GM13977 (cell line): ENCODE results near the gene LRRC9.
"Not testable (repeated sequence)": the region's sequence is repeated elsewhere in the genome, so short reads cannot be mapped to it uniquely, and the experiment has no call there.

ENCODE experiments used
- DNase-seq: peaks from one replicate; pipeline ENCODE4 v3.0.0; 2012; ENCODE audit warnings: low spot score
- CTCF ChIP-seq: IDR thresholded peaks from 2 replicates; pipeline ENCODE4 v1.5.1; 2012; ENCODE audit warnings: mild to moderate bottlenecking, control low read depth; ENCODE audit not compliant: insufficient read depth; ENCODE audit errors: extremely low read depth, missing control alignments
- in situ Hi-C: fragments of 300-500 bp; cut with MboI; formaldehyde crosslinking; loops from one replicate; pipeline ENCODE4 v1.12.0; 2022; ENCODE audit warnings: low sequenced_read_pairs, low pct_unique_long_range_greater_than_20kb, mixed read lengths, inconsistent platforms; ENCODE audit not compliant: unreplicated experiment

LRRC9 gene

GRCh38 chr14:60035177-60035576, 115.2 kb downstream of the LRRC9 start:
- DNase-seq, result no peak
- TF ChIP-seq CTCF, result no peak
- in situ Hi-C loops, result no loop called here

- in situ Hi-C loops, DNase-seq: not testable (repeated sequence)
Measured at GRCh38 chr14:60047976-60048375, 128.0 kb downstream of the LRRC9 start.

GRCh38 chr14:60051721-60052221, 131.8 kb downstream of the LRRC9 start:
- in situ Hi-C loops, result loop anchor here (25.0 kb wide), 1 partner anchor 511 kb away; no protein-coding TSS in a partner anchor
- DNase-seq, result no peak
- no peak for TF ChIP-seq CTCF

GRCh38 chr14:60058087-60058486, 138.1 kb downstream of the LRRC9 start:
- in situ Hi-C loops, result loop anchor here (25.0 kb wide), 1 partner anchor 504 kb away; no protein-coding TSS in a partner anchor
- TF ChIP-seq CTCF, result no peak
- no peak for DNase-seq

- no peak for DNase-seq
- in situ Hi-C loops, result loop anchor here (25.0 kb wide), 1 partner anchor 501 kb away; no protein-coding TSS in a partner anchor
- no peak for TF ChIP-seq CTCF
Measured at GRCh38 chr14:60061371-60061770, 141.4 kb downstream of the LRRC9 start.

GRCh38 chr14:60064491-60065072, 144.6 kb downstream of the LRRC9 start:
- in situ Hi-C loops, result loop anchor here (5.0 to 25.0 kb wide), 2 partner anchors 118 to 498 kb away; no protein-coding TSS in a partner anchor
- peak; percentile 39 for DNase-seq
- TF ChIP-seq CTCF, result peak; percentile 51

- in situ Hi-C loops, result loop anchor here (5.0 to 25.0 kb wide), 2 partner anchors 114 to 494 kb away; no protein-coding TSS in a partner anchor
- no peak for DNase-seq
- TF ChIP-seq CTCF, result no peak
Measured at GRCh38 chr14:60067882-60068281, 147.9 kb downstream of the LRRC9 start.
